Suppressor macrophage treated with lipopolysaccharide for 1 hour (primary cell): ENCODE results near the gene ABLIM3.

Experiments
- DNase-seq, 3 donors: peaks; one replicate each; pipeline ENCODE4 v3.0.0-alpha.2; 2020 to 2022

ABLIM3 gene

GRCh38 chr5:149195337-149195887 lies 54.1 kb downstream of the ABLIM3 start:
- DNase-seq = no peak

- no peak for DNase-seq
These were observed 54.7 kb downstream of the ABLIM3 start for GRCh38 chr5:149195962-149196361.

GRCh38 chr5:149198148-149198547 lies 56.9 kb downstream of the ABLIM3 start:
- no peak for DNase-seq

GRCh38 chr5:149200355-149200754 lies 59.1 kb downstream of the ABLIM3 start:
- no peak for DNase-seq

- DNase-seq = no peak
These were observed 59.9 kb downstream of the ABLIM3 start for GRCh38 chr5:149201121-149201637.

- no peak for DNase-seq
These were observed 61.7 kb downstream of the ABLIM3 start for GRCh38 chr5:149202910-149203451.

GRCh38 chr5:149203921-149204441 lies 62.7 kb downstream of the ABLIM3 start:
- DNase-seq = no peak

GRCh38 chr5:149205625-149206523 lies 64.6 kb downstream of the ABLIM3 start:
- DNase-seq = no peak

- DNase-seq = no peak
These were observed 65.3 kb downstream of the ABLIM3 start for GRCh38 chr5:149206524-149207141.

GRCh38 chr5:149207831-149208230 lies 66.5 kb downstream of the ABLIM3 start:
- no peak for DNase-seq

GRCh38 chr5:149210225-149210624 lies 68.9 kb downstream of the ABLIM3 start:
- DNase-seq = no peak

GRCh38 chr5:149210968-149211490 lies 69.7 kb downstream of the ABLIM3 start:
- DNase-seq = no peak

- no peak for DNase-seq
These were observed 70.3 kb downstream of the ABLIM3 start for GRCh38 chr5:149211566-149211965.

GRCh38 chr5:149212198-149212951 lies 71.1 kb downstream of the ABLIM3 start:
- no peak for DNase-seq

- no peak for DNase-seq
These were observed 72.1 kb downstream of the ABLIM3 start for GRCh38 chr5:149213264-149213880.

GRCh38 chr5:149215478-149216090 lies 74.3 kb downstream of the ABLIM3 start:
- peak; percentile 69 to 79 (median 73) for DNase-seq

GRCh38 chr5:149216496-149216895 lies 75.2 kb downstream of the ABLIM3 start:
- peak; percentile 46 to 60 (median 46) for DNase-seq

GRCh38 chr5:149217096-149217802 lies 76.0 kb downstream of the ABLIM3 start:
- no peak for DNase-seq

- DNase-seq = no peak
These were observed 76.5 kb downstream of the ABLIM3 start for GRCh38 chr5:149217803-149218155.

GRCh38 chr5:149219584-149219983 lies 78.3 kb downstream of the ABLIM3 start:
- no peak for DNase-seq

- no peak for DNase-seq
These were observed 79.5 kb downstream of the ABLIM3 start for GRCh38 chr5:149220750-149221149.
